Tibial artery (tissue), 4 donors: ENCODE data around the gene FAAH.

ENCODE experiments used
- DNase-seq, 2 donors: peaks; one replicate each; pipeline ENCODE4 v3.0.0-alpha.2; 2019
- H3K27ac ChIP-seq, 2 donors: fragments of 200-600 bp; sonication (generic) in 1 of 2; 1 replicate in 1 of 2; 2 replicates in 1 of 2; pipeline ENCODE4 v1.5.1; 2018 to 2019; ENCODE audit warnings: mild to moderate bottlenecking in 1 of 2
- H3K27me3 ChIP-seq, 2 donors: fragments of 200-600 bp; sonication (generic) in 1 of 2; one replicate each; pipeline versions ENCODE4 v1.5.1 to v1.6.0; 2016 to 2019
- H3K36me3 ChIP-seq, 3 donors: fragments of 200-600 bp; sonication (generic) in 2 of 3; one replicate each; pipeline ENCODE4 v1.5.1; 2016 to 2019; ENCODE audit warnings: mild to moderate bottlenecking in 2 of 3
- H3K4me1 ChIP-seq, 4 donors: fragments of 200-600 bp; sonication (generic) in 2 of 4; 1 replicate in 3 of 4; 2 replicates in 1 of 4; pipeline ENCODE4 v1.5.1; 2016 to 2019
- H3K4me3 ChIP-seq, 2 donors: fragments of 200-600 bp; sonication (generic) in 1 of 2; 1 replicate in 1 of 2; 2 replicates in 1 of 2; pipeline ENCODE4 v1.5.1; 2018 to 2019; ENCODE audit warnings: mild to moderate bottlenecking in 2 of 2
- H3K9me3 ChIP-seq, 3 donors: fragments of 200-600 bp; sonication (generic) in 1 of 3; one replicate each; pipeline ENCODE4 v1.5.1; 2016 to 2019
- intact Hi-C: fragments of 100-400 bp; cut with DNase I; formaldehyde crosslinking; loops from one replicate; pipeline ENCODE4 v1.15.0; 2023; ENCODE audit warnings: low total_unique reads
- TF ChIP-seq, protein P1 (sequence below), 2 experiments: fragments of 200-600 bp in 1 of 2; fragments of 450-650 bp in 1 of 2; IDR thresholded peaks; one replicate each; pipeline ENCODE4 v1.5.1; 2017 to 2019; ENCODE audit warnings: antibody characterized with exemption in 2 of 2, mild to moderate bottlenecking in 1 of 2, moderate library complexity in 1 of 2

FAAH gene

DNA sequence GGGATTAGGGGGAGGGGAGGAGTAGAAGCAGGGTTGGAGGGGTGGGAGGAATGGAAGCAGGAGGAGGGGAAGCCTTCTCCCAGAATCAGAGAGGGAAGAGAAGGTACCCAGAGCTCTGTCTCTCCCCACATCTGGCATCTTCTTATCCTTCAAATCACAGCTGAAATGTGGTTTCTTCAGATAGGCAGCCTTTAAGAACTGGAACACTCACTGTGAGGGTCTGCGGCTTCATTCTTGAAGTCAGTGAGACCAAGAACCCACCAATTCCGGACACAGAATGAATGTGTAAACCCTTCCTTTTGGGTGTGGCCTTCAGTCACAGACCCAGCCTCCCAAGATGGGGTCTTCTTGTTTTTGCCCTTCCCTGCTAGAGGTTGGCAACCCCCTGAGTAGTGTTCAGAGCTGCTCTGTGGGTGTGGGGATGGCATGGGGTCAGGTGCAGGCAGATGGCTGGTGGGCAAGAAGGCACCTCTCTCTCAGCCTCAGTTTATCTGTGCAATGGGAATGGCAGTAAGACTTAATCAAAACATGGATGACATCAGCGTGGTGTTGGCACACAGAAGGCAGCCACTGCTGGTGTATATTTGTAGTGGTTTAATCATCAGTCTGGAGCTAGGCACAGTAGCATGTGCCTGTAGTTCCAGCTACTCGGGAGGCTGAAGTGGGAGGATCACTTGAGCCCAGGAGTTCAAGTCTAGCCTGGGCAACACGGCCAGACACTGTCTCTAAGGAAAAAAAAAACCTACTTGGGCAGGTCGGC, 7.2 kb downstream of the FAAH start:
- no peaks in the 10 kb centered on the region for H3K27me3 ChIP-seq
- no peak for DNase-seq
- H3K36me3 ChIP-seq, result peaks cover 0 to 3% (median 0%) of the 10 kb centered on the region in 3 donors
- H3K4me3 ChIP-seq, result no peak overlapping the region
- TF ChIP-seq, protein P1, sequence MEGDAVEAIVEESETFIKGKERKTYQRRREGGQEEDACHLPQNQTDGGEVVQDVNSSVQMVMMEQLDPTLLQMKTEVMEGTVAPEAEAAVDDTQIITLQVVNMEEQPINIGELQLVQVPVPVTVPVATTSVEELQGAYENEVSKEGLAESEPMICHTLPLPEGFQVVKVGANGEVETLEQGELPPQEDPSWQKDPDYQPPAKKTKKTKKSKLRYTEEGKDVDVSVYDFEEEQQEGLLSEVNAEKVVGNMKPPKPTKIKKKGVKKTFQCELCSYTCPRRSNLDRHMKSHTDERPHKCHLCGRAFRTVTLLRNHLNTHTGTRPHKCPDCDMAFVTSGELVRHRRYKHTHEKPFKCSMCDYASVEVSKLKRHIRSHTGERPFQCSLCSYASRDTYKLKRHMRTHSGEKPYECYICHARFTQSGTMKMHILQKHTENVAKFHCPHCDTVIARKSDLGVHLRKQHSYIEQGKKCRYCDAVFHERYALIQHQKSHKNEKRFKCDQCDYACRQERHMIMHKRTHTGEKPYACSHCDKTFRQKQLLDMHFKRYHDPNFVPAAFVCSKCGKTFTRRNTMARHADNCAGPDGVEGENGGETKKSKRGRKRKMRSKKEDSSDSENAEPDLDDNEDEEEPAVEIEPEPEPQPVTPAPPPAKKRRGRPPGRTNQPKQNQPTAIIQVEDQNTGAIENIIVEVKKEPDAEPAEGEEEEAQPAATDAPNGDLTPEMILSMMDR (IDR thresholded peaks at IDR 0.05), result no peak
- peaks cover 0 to 24% (median 15%) of the 10 kb centered on the region in 4 donors for H3K4me1 ChIP-seq
- H3K9me3 ChIP-seq, result no peaks in the 10 kb centered on the region
- intact Hi-C loops, result no loop called here
- peak overlapping the region; percentile 41 to 59 for H3K27ac ChIP-seq

DNA sequence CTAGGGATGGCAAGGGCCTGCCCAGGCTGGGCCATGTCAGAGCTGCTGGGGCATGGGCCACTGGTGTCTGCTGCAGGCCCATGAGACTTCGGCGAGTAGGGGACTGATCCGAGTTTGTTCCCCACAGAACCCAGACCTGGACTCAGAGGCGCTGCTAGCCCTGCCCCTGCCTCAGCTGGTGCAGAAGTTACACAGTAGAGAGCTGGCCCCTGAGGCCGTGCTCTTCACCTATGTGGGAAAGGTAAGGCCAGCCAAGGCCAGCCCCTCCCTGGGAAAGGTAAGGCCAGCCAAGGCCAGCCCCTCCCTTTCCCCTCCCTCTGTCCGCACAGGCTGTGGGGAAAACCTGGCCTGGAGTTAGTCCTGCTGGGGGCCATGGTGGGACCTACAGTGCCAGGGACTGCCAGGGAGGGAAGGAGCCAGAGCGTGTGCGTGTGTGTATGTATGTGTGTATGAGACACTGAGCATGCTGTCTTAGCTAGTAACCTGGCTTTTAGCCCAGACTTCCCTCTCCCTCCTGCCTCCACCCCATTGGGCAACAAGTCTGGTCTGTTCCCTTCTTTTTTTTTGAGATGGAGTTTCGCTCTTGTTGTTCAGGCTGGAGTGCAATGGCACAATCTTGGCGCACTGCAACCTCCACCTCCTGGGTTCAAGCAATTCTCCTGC, 8.0 kb downstream of the FAAH start:
- intact Hi-C loops, result no loop called here
- peak; percentile 76 to 90 for DNase-seq

DNA sequence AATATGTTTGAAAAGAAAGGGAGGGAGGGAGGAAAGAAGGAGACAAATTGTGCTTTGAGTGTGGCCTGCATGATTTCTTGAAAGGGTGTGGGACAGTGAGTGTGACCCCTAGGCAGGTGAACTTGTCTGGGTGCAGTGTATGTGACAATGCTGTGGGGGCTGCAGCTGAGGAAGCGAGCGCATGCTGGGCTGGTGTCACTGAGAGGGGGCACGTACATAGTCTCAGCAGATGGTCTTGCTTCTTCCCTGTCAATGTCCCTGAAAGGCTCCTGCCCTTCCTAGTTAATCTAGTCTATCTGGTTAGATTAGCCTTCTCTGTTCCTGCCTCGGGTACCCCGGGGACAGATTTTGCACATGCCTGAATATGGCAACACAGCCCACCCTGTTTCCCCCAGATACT, 9.8 kb downstream of the FAAH start:
- H3K9me3 ChIP-seq, result no peaks in the 10 kb centered on the region
- H3K4me1 ChIP-seq, result peaks cover 0 to 25% (median 15%) of the 10 kb centered on the region in 4 donors
- H3K36me3 ChIP-seq, result peaks cover 0 to 11% (median 0%) of the 10 kb centered on the region in 3 donors
- H3K27me3 ChIP-seq, result no peaks in the 10 kb centered on the region
- TF ChIP-seq, protein P1 (IDR thresholded peaks at IDR 0.05), result no peak
- H3K27ac ChIP-seq, result no peak overlapping the region
- H3K4me3 ChIP-seq, result no peak overlapping the region
- DNase-seq, result no peak
- intact Hi-C loops, result loop anchor here (2.0 kb wide), 1 partner anchor 321 kb away; no protein-coding TSS in a partner anchor

More for the DNA sequence above, 8.0 kb downstream of the FAAH start:
- TF ChIP-seq, protein P1 (IDR thresholded peaks at IDR 0.05), result no peak
- Histone ChIP-seq H3K27me3 (no peaks in the 10 kb centered on the region), H3K36me3 (peaks cover 0 to 3% (median 0%) of the 10 kb centered on the region in 3 donors), H3K9me3 (no peaks in the 10 kb centered on the region), H3K4me3 (peak overlapping the region in 1 of 2 donors; percentile 12), H3K27ac (peak overlapping the region; percentile 41 to 59), H3K4me1 (peaks cover 0 to 27% (median 16%) of the 10 kb centered on the region in 4 donors)

DNA sequence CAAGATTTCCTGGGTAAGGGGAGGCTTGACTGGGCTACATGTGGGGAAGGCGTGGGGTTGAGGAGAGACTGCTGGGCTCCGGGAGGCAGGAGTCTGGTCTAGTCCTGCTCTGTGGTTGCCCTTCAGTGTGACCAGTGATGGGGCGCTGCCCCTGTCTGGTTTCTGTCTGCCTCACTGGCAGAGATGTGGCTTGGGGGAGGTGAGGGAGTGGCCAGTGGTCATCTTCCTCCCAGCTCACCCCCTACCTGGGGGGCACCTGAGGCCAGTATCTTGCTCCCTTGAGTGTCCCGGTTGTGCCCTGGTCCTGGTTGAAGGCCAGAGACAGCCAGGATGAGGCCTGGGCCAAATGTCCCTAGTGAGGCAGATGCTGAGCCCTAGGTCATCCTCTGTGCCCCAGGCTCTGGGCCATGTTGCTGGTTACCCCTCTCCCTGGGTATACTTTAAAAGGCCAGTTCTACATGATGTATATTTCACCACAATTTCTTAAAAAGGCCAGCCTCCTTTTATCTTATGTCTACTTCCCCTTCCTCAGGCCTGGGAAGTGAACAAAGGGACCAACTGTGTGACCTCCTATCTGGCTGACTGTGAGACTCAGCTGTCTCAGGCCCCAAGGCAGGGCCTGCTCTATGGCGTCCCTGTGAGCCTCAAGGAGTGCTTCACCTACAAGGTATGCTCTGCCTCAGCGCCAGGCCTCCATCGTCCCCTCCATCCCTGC, 10.5 kb downstream of the FAAH start:
- Histone ChIP-seq H3K9me3 (no peaks in the 10 kb centered on the region), H3K27ac (no peak overlapping the region)
- intact Hi-C loops, result loop anchor here (2.0 kb wide), 1 partner anchor 320 kb away; no protein-coding TSS in a partner anchor

DNA sequence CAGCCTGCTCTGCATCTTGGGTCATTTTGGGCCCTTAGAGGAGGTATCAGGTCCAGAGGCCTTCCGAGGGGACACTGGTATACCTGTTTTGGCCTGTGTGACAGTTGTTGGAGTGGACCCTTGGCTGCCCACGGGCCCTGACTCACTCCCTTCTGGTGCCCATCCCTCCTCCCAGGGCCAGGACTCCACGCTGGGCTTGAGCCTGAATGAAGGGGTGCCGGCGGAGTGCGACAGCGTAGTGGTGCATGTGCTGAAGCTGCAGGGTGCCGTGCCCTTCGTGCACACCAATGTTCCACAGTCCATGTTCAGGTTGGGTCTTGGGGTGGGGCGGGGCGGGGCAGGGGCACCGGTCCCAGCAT, 11.1 kb downstream of the FAAH start:
- H3K9me3 ChIP-seq, result no peaks in the 10 kb centered on the region
- no peak overlapping the region for H3K4me3 ChIP-seq
- TF ChIP-seq, protein P1 (IDR thresholded peaks at IDR 0.05), result no peak
- H3K27me3 ChIP-seq, result no peaks in the 10 kb centered on the region
- no peak for DNase-seq
- intact Hi-C loops, result loop anchor here (2.0 kb wide), 1 partner anchor 320 kb away; no protein-coding TSS in a partner anchor
- peaks cover 0 to 23% (median 0%) of the 10 kb centered on the region in 3 donors for H3K36me3 ChIP-seq
- H3K4me1 ChIP-seq, result peaks cover 0 to 25% (median 15%) of the 10 kb centered on the region in 4 donors
- no peak overlapping the region for H3K27ac ChIP-seq

More for the DNA sequence above, 10.5 kb downstream of the FAAH start:
- TF ChIP-seq, protein P1 (IDR thresholded peaks at IDR 0.05), result no peak
- DNase-seq, result no peak
- Histone ChIP-seq H3K36me3 (peaks cover 0 to 18% (median 0%) of the 10 kb centered on the region in 3 donors), H3K4me1 (peaks cover 0 to 25% (median 15%) of the 10 kb centered on the region in 4 donors), H3K4me3 (no peak overlapping the region), H3K27me3 (no peaks in the 10 kb centered on the region)
